ENCODE data around the gene KLHL2. TPM values are rescaled to one million over a fixed set of nuclear protein-coding genes. Genes with fewer than 3 reads are reported as not detected.
A peak's percentile ranks its signal among the peaks of the same experiment; 100 is the strongest.

Gene KLHL2
- total and polyA plus RNA-seq, 2 experiments from 2014 or later: 7.1 to 14.8 TPM

DNA sequence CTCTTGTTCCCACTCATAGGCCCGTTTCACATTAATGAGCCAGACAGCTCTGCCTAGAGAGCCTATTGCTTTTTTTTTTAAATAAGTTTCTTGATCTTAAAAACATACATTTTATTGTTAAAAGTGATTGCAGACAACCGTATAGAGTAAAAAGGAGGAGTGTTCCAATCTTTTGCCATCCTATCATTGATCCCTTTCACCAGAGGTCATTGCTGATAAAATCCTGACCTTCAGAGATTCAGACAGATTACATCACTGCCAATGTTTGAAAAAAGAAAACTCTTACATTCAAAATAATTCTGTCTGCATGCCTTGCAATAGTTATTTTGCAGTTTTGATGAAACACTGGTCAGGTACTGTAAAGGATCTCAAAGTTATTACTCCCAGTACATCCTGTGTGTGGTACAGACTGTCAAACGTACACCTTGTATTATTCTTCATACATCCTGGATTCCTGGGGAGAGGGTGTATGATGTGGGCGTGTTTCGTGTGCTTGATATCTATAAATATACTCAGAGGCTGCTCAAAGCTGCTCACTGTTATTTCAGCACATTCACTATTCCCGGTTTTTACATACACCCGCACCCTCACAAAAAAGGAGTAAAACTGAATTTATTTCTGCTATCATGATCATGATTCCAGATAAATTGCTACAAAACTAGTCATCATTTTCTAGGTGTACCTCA, 15.4 kb upstream of the KLHL2 start:
- H3K4me2 ChIP-seq: no peak overlapping the region
- H3K4me1 Mint-ChIP-seq: no peaks in the 10 kb centered on the region
- no peaks in the 10 kb centered on the region for H3F3A ChIP-seq (replicated peaks; ENCODE audit: low read depth)
- no peak overlapping the region for H2AFZ ChIP-seq
- no peaks in the 10 kb centered on the region for H4K20me1 ChIP-seq (replicated peaks; ENCODE audit: insufficient read depth)
- H3K79me2 ChIP-seq (replicated peaks; ENCODE audit: insufficient read depth): no peaks in the 10 kb centered on the region
- peaks cover 5% of the 10 kb centered on the region; the same call in 1 of the 2 replicates for H3K9me2 ChIP-seq (ENCODE audit: insufficient read depth)
- no peak overlapping the region for H3K27ac Mint-ChIP-seq
- H3K4me1 ChIP-seq (ENCODE audit: insufficient read depth): no peaks in the 10 kb centered on the region
- H3K4me3 ChIP-seq: no peak overlapping the region
- TF ChIP-seq ZNF114 (CRISPR knock-in tag; IDR thresholded peaks at IDR 0.05): no peak
- TF ChIP-seq, protein P1, sequence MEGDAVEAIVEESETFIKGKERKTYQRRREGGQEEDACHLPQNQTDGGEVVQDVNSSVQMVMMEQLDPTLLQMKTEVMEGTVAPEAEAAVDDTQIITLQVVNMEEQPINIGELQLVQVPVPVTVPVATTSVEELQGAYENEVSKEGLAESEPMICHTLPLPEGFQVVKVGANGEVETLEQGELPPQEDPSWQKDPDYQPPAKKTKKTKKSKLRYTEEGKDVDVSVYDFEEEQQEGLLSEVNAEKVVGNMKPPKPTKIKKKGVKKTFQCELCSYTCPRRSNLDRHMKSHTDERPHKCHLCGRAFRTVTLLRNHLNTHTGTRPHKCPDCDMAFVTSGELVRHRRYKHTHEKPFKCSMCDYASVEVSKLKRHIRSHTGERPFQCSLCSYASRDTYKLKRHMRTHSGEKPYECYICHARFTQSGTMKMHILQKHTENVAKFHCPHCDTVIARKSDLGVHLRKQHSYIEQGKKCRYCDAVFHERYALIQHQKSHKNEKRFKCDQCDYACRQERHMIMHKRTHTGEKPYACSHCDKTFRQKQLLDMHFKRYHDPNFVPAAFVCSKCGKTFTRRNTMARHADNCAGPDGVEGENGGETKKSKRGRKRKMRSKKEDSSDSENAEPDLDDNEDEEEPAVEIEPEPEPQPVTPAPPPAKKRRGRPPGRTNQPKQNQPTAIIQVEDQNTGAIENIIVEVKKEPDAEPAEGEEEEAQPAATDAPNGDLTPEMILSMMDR (conservative IDR thresholded peaks at IDR 0.05; ENCODE audit: low read depth in 2 of 2): no peak
- H3K9me3 Mint-ChIP-seq: no peaks in the 10 kb centered on the region; the same call in 2 of the 3 replicates
- no peaks in the 10 kb centered on the region for H3K36me3 Mint-ChIP-seq (ENCODE audit: low read depth)
- ATAC-seq (no peak), DNase-seq (ENCODE audit: low spot score) (no peak)
- no peaks in the 10 kb centered on the region for H3K27me3 ChIP-seq (ENCODE audit: insufficient read depth)
- no peak overlapping the region for H3K27ac ChIP-seq (ENCODE audit: low read depth)
- no peak overlapping the region for H3K4me3 Mint-ChIP-seq
- no peaks in the 10 kb centered on the region for H3K27me3 Mint-ChIP-seq (ENCODE audit: insufficient read depth, low read depth, poor library complexity)
- no peaks in the 10 kb centered on the region for H3K36me3 ChIP-seq (ENCODE audit: insufficient read depth)

DNA sequence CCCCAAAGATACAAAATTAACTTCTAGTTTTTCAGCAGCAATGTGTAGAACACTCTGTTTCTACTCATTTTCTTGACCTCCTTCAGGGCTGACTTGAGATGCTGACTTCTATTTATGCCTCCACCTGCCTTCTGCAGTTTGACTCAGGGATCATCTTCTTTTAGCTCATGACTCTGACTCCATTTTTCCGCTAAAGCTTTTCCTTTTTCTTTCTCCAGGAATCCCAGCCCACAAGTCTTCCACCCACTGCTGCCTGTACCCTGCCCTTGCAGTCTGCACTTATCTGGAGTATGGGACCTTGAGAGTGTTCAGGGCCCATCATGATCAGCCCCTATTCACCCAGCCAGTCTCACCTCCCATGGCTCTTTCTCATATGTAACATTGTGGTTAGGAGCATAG, 14.9 kb upstream of the KLHL2 start:
- H3K36me3 ChIP-seq (ENCODE audit: insufficient read depth): no peaks in the 10 kb centered on the region
- H3K27ac ChIP-seq (ENCODE audit: low read depth): no peak overlapping the region
- no peaks in the 10 kb centered on the region for H3K4me1 ChIP-seq (ENCODE audit: insufficient read depth)
- H3K27me3 ChIP-seq (ENCODE audit: insufficient read depth): no peaks in the 10 kb centered on the region
- TF ChIP-seq, protein P2, sequence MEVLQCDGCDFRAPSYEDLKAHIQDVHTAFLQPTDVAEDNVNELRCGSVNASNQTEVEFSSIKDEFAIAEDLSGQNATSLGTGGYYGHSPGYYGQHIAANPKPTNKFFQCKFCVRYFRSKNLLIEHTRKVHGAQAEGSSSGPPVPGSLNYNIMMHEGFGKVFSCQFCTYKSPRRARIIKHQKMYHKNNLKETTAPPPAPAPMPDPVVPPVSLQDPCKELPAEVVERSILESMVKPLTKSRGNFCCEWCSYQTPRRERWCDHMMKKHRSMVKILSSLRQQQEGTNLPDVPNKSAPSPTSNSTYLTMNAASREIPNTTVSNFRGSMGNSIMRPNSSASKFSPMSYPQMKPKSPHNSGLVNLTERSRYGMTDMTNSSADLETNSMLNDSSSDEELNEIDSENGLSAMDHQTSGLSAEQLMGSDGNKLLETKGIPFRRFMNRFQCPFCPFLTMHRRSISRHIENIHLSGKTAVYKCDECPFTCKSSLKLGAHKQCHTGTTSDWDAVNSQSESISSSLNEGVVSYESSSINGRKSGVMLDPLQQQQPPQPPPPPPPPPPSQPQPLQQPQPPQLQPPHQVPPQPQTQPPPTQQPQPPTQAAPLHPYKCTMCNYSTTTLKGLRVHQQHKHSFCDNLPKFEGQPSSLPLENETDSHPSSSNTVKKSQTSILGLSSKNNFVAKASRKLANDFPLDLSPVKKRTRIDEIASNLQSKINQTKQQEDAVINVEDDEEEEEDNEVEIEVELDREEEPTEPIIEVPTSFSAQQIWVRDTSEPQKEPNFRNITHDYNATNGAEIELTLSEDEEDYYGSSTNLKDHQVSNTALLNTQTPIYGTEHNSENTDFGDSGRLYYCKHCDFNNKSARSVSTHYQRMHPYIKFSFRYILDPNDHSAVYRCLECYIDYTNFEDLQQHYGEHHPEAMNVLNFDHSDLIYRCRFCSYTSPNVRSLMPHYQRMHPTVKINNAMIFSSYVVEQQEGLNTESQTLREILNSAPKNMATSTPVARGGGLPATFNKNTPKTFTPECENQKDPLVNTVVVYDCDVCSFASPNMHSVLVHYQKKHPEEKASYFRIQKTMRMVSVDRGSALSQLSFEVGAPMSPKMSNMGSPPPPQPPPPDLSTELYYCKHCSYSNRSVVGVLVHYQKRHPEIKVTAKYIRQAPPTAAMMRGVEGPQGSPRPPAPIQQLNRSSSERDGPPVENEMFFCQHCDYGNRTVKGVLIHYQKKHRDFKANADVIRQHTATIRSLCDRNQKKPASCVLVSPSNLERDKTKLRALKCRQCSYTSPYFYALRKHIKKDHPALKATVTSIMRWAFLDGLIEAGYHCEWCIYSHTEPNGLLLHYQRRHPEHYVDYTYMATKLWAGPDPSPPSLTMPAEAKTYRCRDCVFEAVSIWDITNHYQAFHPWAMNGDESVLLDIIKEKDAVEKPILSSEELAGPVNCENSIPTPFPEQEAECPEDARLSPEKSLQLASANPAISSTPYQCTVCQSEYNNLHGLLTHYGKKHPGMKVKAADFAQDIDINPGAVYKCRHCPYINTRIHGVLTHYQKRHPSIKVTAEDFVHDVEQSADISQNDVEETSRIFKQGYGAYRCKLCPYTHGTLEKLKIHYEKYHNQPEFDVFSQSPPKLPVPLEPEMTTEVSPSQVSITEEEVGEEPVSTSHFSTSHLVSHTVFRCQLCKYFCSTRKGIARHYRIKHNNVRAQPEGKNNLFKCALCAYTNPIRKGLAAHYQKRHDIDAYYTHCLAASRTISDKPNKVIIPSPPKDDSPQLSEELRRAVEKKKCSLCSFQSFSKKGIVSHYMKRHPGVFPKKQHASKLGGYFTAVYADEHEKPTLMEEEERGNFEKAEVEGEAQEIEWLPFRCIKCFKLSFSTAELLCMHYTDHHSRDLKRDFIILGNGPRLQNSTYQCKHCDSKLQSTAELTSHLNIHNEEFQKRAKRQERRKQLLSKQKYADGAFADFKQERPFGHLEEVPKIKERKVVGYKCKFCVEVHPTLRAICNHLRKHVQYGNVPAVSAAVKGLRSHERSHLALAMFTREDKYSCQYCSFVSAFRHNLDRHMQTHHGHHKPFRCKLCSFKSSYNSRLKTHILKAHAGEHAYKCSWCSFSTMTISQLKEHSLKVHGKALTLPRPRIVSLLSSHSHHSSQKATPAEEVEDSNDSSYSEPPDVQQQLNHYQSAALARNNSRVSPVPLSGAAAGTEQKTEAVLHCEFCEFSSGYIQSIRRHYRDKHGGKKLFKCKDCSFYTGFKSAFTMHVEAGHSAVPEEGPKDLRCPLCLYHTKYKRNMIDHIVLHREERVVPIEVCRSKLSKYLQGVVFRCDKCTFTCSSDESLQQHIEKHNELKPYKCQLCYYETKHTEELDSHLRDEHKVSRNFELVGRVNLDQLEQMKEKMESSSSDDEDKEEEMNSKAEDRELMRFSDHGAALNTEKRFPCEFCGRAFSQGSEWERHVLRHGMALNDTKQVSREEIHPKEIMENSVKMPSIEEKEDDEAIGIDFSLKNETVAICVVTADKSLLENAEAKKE (CRISPR knock-in tag; IDR thresholded peaks at IDR 0.05): no peak
- TF ChIP-seq ZNF331 (CRISPR knock-in tag; IDR thresholded peaks at IDR 0.05; ENCODE audit: low read depth): no peak
- TF ChIP-seq JUNB (IDR thresholded peaks at IDR 0.05; ENCODE audit: unreplicated experiment): no peak
- no peak for TF ChIP-seq EZH2 (IDR thresholded peaks at IDR 0.05; ENCODE audit: low read depth, unreplicated experiment)
- TF ChIP-seq ZNF114 (CRISPR knock-in tag; IDR thresholded peaks at IDR 0.05): no peak
- Mint-ChIP-seq H3K4me3 (no peak overlapping the region), H3K27ac (no peak overlapping the region), H3K9me3 (no peaks in the 10 kb centered on the region; the same call in 2 of the 3 replicates), H3K36me3 (ENCODE audit: low read depth) (no peaks in the 10 kb centered on the region), H3K4me1 (no peaks in the 10 kb centered on the region), H3K27me3 (ENCODE audit: insufficient read depth, low read depth, poor library complexity) (no peaks in the 10 kb centered on the region)
- no peak overlapping the region for H3K4me3 ChIP-seq
- H3K79me2 ChIP-seq (replicated peaks; ENCODE audit: insufficient read depth): no peaks in the 10 kb centered on the region
- H2AFZ ChIP-seq: 0 out of 2 replicates have a peak overlapping the region, but pooled peaks have one; percentile 6
- H3K4me2 ChIP-seq: no peak overlapping the region
- no peak for DNase-seq (ENCODE audit: low spot score)
- ATAC-seq: no peak
- H3F3A ChIP-seq (replicated peaks; ENCODE audit: low read depth): no peaks in the 10 kb centered on the region
- no peaks in the 10 kb centered on the region; the same call in 1 of the 2 replicates for H3K9me2 ChIP-seq (ENCODE audit: insufficient read depth)
- no peaks in the 10 kb centered on the region for H4K20me1 ChIP-seq (replicated peaks; ENCODE audit: insufficient read depth)

All from GM23338 (cell line).